HCT116 (cell line): ENCODE results near the gene USP50. TPM values are rescaled to one million over a fixed set of nuclear protein-coding genes. Genes with fewer than 3 reads are reported as not detected.

ENCODE experiments used
- ATAC-seq: fragments of 200-7000 bp; cut with Tn5 transposase; 2 replicates; pipeline ENCODE4 v1.9.1; 2020; ENCODE audit warnings: mild to moderate bottlenecking, moderate library complexity
- BruUV-seq: library from RNA; stranded (reverse); fragments of 400-500 nt; replicated peaks from 2 replicates; lab custom pipeline; 2021; lab: Mats Ljungman, UMichigan
- CTCF ChIA-PET: fragments of 300-600 bp; sonication (Branson Sonifier 250); formaldehyde crosslinking; loops from one replicate; lab custom pipeline; 2021; ENCODE audit warnings: antibody characterized with exemption; lab: Charles Lee
- POLR2A ChIA-PET: fragments of 300-600, 350-600 bp; sonication (Branson Sonifier 250); formaldehyde crosslinking; loops from one replicate; lab custom pipeline; 2021; ENCODE audit warnings: antibody characterized with exemption; lab: Charles Lee
- RAD21 ChIA-PET, 2 experiments: fragments of 300-600 bp; sonication (Branson Sonifier 250); formaldehyde crosslinking; loops; one replicate each; lab custom pipeline; 2023; ENCODE audit warnings: low total read pairs in 2 of 2; ENCODE audit not compliant: uncharacterized antibody in 2 of 2, unreplicated experiment in 2 of 2, low non-redundant PET in 1 of 2; lab: Charles Lee
- DNase-seq: peaks from one replicate; pipeline ENCODE4 v3.0.0-alpha.2; 2010; ENCODE audit warnings: low read depth, low spot score
- H2AFZ ChIP-seq: fragments of 200-600 bp; shearing (Covaris generic), sonication (generic); 2 replicates; pipeline ENCODE4 v1.6.1; 2017; ENCODE audit warnings: low read depth, mixed run types, mixed read lengths, antibody characterized with exemption, low read length; ENCODE audit not compliant: poor library complexity, severe bottlenecking
- H3K27ac ChIP-seq: 2 replicates; pipeline ENCODE4 v1.5.1; 2012; ENCODE audit warnings: low read depth, low read length
- H3K27me3 ChIP-seq: fragments of 200-600 bp; sonication (generic); 2 replicates; pipeline ENCODE4 v1.6.1; 2016; ENCODE audit warnings: mixed run types, low read length, mixed read lengths; ENCODE audit not compliant: insufficient read depth
- H3K36me3 ChIP-seq, 2 experiments: fragments of 200-500 bp in 1 of 2; fragments of 200-600 bp in 1 of 2; sonication (Bioruptor generic) in 1 of 2; sonication (generic) in 1 of 2; 2 replicates each; pipeline versions ENCODE4 v1.5.1 to v1.6.1; 2014 to 2016; ENCODE audit warnings: low read length in 2 of 2, inconsistent platforms in 1 of 2, mixed read lengths in 1 of 2, mixed run types in 1 of 2; ENCODE audit not compliant: insufficient read depth in 2 of 2, control insufficient read depth in 1 of 2
- H3K4me1 ChIP-seq, 2 experiments: fragments of 200-600 bp in 1 of 2; sonication (generic) in 1 of 2; 2 replicates each; pipeline versions ENCODE4 v1.5.1 to v1.6.1; 2012 to 2017; ENCODE audit warnings: low read length in 2 of 2, inconsistent platforms in 1 of 2, mild to moderate bottlenecking in 1 of 2, mixed read lengths in 1 of 2, mixed run types in 1 of 2, moderate library complexity in 1 of 2; ENCODE audit not compliant: insufficient read depth in 2 of 2, control insufficient read depth in 1 of 2
- H3K4me2 ChIP-seq: fragments of 200-600 bp; sonication (generic); 2 replicates; pipeline ENCODE4 v1.6.1; 2017; ENCODE audit warnings: mixed run types, low read length, mixed read lengths
- H3K4me3 ChIP-seq, 2 experiments: fragments of 200-600 bp in 1 of 2; sonication (generic) in 1 of 2; replicated peaks in 1 of 2; 2 replicates each; pipeline ENCODE4 v1.5.1; 2011 to 2016; ENCODE audit warnings: low read length in 2 of 2, control low read depth in 1 of 2, low read depth in 1 of 2, mild to moderate bottlenecking in 1 of 2, mixed read lengths in 1 of 2, mixed run types in 1 of 2
- H3K79me2 ChIP-seq: fragments of 200-600 bp; sonication (generic); 2 replicates; pipeline ENCODE4 v1.6.1; 2017; ENCODE audit warnings: mild to moderate bottlenecking, mixed run types, low read length, moderate library complexity, mixed read lengths; ENCODE audit not compliant: insufficient read depth
- H3K9ac ChIP-seq: fragments of 200-600 bp; sonication (generic); 2 replicates; pipeline ENCODE4 v1.6.1; 2016; ENCODE audit warnings: low read length, mixed read lengths
- H3K9me2 ChIP-seq: fragments of 200-600 bp; sonication (generic), shearing (Covaris generic); 2 replicates; pipeline ENCODE4 v1.6.1; 2017; ENCODE audit warnings: mixed run types, mild to moderate bottlenecking, moderate library complexity; ENCODE audit not compliant: insufficient read depth
- H3K9me3 ChIP-seq, 2 experiments: fragments of 200-500 bp in 1 of 2; fragments of 200-600 bp in 1 of 2; sonication (Bioruptor generic) in 1 of 2; sonication (generic) in 1 of 2; 2 replicates each; pipeline ENCODE4 v1.6.1; 2014 to 2017; ENCODE audit warnings: low read length in 2 of 2, mixed read lengths in 2 of 2, inconsistent platforms in 1 of 2, low read depth in 1 of 2, mild to moderate bottlenecking in 1 of 2, mixed run types in 1 of 2, moderate library complexity in 1 of 2; ENCODE audit not compliant: control insufficient read depth in 1 of 2, insufficient read depth in 1 of 2
- H4K20me1 ChIP-seq: fragments of 200-600 bp; sonication (generic), shearing (Covaris generic); 2 replicates; pipeline ENCODE4 v1.6.1; 2017; ENCODE audit warnings: mixed run types, mild to moderate bottlenecking, moderate library complexity; ENCODE audit not compliant: insufficient read depth
- CBX3 ChIP-seq: IDR thresholded peaks from 2 replicates; pipeline ENCODE4 v1.6.1; 2012; ENCODE audit warnings: low read depth
- CEBPB ChIP-seq: IDR thresholded peaks from 2 replicates; pipeline ENCODE4 v1.6.1; 2012; ENCODE audit warnings: low read depth
- CTCF ChIP-seq, 3 experiments: fragments of 200-600 bp in 1 of 3; sonication (generic) in 1 of 3; IDR thresholded peaks in 2 of 3; conservative IDR thresholded peaks in 1 of 3; 2 replicates each; pipeline ENCODE4 v1.5.1; 2012 to 2017; ENCODE audit warnings: low read depth in 2 of 3, low read length in 2 of 3, antibody characterized with exemption in 1 of 3, borderline replicate concordance in 1 of 3, control low read depth in 1 of 3, mild to moderate bottlenecking in 1 of 3, mixed read lengths in 1 of 3, mixed run types in 1 of 3, moderate library complexity in 1 of 3; ENCODE audit not compliant: insufficient read depth in 1 of 3
- EGR1 ChIP-seq: IDR thresholded peaks from 2 replicates; pipeline ENCODE4 v1.6.1; 2012; ENCODE audit warnings: low read depth
- FOSL1 ChIP-seq: IDR thresholded peaks from 2 replicates; pipeline ENCODE4 v1.6.1; 2012; ENCODE audit warnings: low read depth
- JUND ChIP-seq: IDR thresholded peaks from 2 replicates; pipeline ENCODE4 v1.6.1; 2012
- MAX ChIP-seq: IDR thresholded peaks from 2 replicates; pipeline ENCODE4 v1.6.1; 2012
- POLR2AphosphoS5 ChIP-seq: IDR thresholded peaks from 2 replicates; pipeline ENCODE4 v1.6.1; 2011; ENCODE audit warnings: mild to moderate bottlenecking, low read depth, low read length, moderate library complexity
- REST ChIP-seq: IDR thresholded peaks from 2 replicates; pipeline ENCODE4 v1.6.1; 2012; ENCODE audit warnings: low read depth
- SP1 ChIP-seq: IDR thresholded peaks from 2 replicates; pipeline ENCODE4 v1.6.1; 2012; ENCODE audit warnings: low read depth
- SRF ChIP-seq: IDR thresholded peaks from 2 replicates; pipeline ENCODE4 v1.6.1; 2012; ENCODE audit warnings: low read depth
- TCF7L2 ChIP-seq: IDR thresholded peaks from 2 replicates; pipeline ENCODE4 v1.7.0; 2011; ENCODE audit warnings: borderline replicate concordance, inconsistent platforms; ENCODE audit not compliant: insufficient read depth, insufficient read length; ENCODE audit errors: extremely low read depth
- YY1 ChIP-seq: IDR thresholded peaks from 2 replicates; pipeline ENCODE4 v1.6.1; 2011; ENCODE audit warnings: low read length, low read depth, moderate library complexity, mild to moderate bottlenecking; ENCODE audit not compliant: insufficient replicate concordance; ENCODE audit errors: extremely low read depth
- intact Hi-C: fragments of 100-400 bp; cut with micrococcal nuclease; formaldehyde crosslinking; loops from 2 replicates; pipeline ENCODE4 v1.10.0; 2022
- total RNA-seq: library from RNA; stranded (reverse); gene quantifications from one replicate; pipeline ENCODE4 v1.2.1, GENCODE V29; 2021; ENCODE audit not compliant: unreplicated experiment

The USP50 gene
- total RNA-seq, 1 experiment from 2014 or later, result not detected

- ATAC-seq (no peak), DNase-seq (no peak)
- ChIA-PET POLR2A (no interaction called here), CTCF (no interaction called here), RAD21 (no interaction called here)
- Histone ChIP-seq H3K4me2 (no peak overlapping the region), H3K9me3 (no peaks in the 10 kb centered on the region), H2AFZ (no peak overlapping the region), H3K9ac (no peak overlapping the region), H3K27ac (no peak overlapping the region), H3K4me1 (no peaks in the 10 kb centered on the region), H3K27me3 (no peaks in the 10 kb centered on the region), H3K4me3 (no peak overlapping the region), H3K9me2 (no peaks in the 10 kb centered on the region), H3K36me3 (no peaks in the 10 kb centered on the region), H4K20me1 (no peaks in the 10 kb centered on the region), H3K79me2 (no peaks in the 10 kb centered on the region)
- TF ChIP-seq SRF (no peak), JUND (no peak), YY1 (no peak), MAX (no peak), REST (no peak), FOSL1 (no peak), CTCF (IDR thresholded peaks at IDR 0.05 in 2 of 3, conservative IDR thresholded peaks at IDR 0.05 in 1 of 3; ENCODE audit: borderline replicate concordance in 1 of 3, insufficient read depth in 1 of 3, low read depth in 2 of 3, low read length in 2 of 3) (no peak), POLR2AphosphoS5 (no peak), TCF7L2 (no peak), CEBPB (no peak), CBX3 (no peak), SP1 (no peak), EGR1 (no peak)
- no TSS peak for BruUV-seq
- intact Hi-C loops, result no loop called here
These were observed 14.7 kb downstream of the USP50 start for GRCh38 chr15:50531766-50532165.
